ENCODE data around the gene RAD51B. TPM values are rescaled to one million over a fixed set of nuclear protein-coding genes. Genes with fewer than 3 reads are reported as not detected.
A peak's percentile ranks its signal among the peaks of the same experiment; 100 is the strongest.

Gene RAD51B
- total RNA-seq, 1 experiment from 2014 or later: 16.7 TPM

DNA sequence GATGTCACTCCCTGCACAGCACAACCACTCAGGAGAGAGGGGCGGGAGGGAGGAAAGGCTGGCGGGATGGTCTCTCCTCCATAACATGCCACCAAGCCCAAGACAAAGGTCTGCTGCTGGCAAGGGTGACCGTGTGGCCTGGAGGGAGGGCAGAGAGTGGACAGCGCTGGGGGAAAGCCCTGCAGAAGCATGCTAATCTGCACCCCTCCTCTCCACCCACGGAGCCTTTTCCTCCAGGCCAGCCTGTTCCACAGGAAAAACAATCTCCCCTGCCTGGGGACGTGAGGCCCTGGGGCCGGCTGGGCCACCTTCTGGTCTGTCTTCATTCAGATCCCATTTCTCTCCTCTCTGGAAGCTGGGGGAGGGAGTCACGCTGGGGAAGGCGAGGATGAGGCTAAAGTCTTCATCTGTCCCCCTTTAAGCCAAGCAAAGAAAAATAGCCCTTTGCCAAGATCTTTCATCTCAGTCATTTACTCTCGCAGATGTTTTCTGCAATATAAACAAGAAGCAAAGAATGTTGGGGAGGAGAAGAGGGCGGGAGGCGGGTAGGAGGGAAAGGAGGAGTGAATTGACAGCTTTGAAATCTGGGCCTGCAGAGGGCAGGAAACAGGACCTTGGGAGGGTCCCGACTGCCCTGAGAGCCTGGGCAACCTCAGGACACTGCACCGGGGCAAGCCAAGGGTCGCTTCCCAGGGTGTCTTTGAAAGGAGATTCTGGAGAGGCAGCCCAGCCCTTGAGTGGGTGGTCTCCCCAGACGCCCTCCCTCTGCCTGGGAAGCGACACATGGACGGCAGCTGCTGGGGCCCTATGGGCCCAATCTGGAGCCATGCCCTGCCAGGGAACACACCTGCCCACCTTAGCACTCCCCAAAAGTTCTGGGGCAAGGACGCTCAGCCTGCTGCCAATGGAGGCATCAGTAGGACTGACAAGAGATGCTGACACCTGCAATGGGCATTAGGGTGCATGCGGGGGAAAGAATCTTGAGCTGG, 839.7 kb downstream of the RAD51B start:
- Histone ChIP-seq H4K20me1 (ENCODE audit: control insufficient read depth, insufficient read depth, insufficient read length) (no peaks in the 10 kb centered on the region), H2BK120ac (ENCODE audit: low read depth, low read length, poor library complexity, severe bottlenecking) (no peak overlapping the region), H3K14ac (ENCODE audit: insufficient read depth, low read length) (no peak overlapping the region; the same call in 1 of the 2 replicates), H2AFZ (ENCODE audit: low read length) (no peak overlapping the region), H3K79me1 (ENCODE audit: insufficient read depth, low read depth, low read length, poor library complexity, severe bottlenecking) (no peaks in the 10 kb centered on the region), H3K4me1 (ENCODE audit: insufficient read depth, low read length) (no peaks in the 10 kb centered on the region; the same call in 1 of the 2 replicates), H2BK20ac (ENCODE audit: low read depth, low read length, poor library complexity, severe bottlenecking) (no peak overlapping the region), H3K27me3 (ENCODE audit: insufficient read depth, low read length) (no peaks in the 10 kb centered on the region), H3T11ph (ENCODE audit: low read length) (no peak overlapping the region), H4K8ac (replicated peaks; ENCODE audit: insufficient read length, low read depth, low read length) (no peak overlapping the region), H3K56ac (ENCODE audit: insufficient read length, low read depth, low read length) (no peak overlapping the region), H2AK5ac (ENCODE audit: insufficient read length, low read length) (no peak overlapping the region), H3K9me3 (ENCODE audit: control insufficient read depth, low read depth, low read length) (no peaks in the 10 kb centered on the region), H2BK12ac (ENCODE audit: insufficient read length, low read depth, low read length) (no peak overlapping the region), H3K9ac (ENCODE audit: extremely low read depth, insufficient read length, low read length) (no peak overlapping the region), H3K23ac (ENCODE audit: insufficient read length, low read depth, low read length) (no peak overlapping the region), H3K18ac (ENCODE audit: insufficient read length, low read depth, low read length) (no peak overlapping the region), H3K23me2 (ENCODE audit: insufficient read length, low read depth, low read length, poor library complexity, severe bottlenecking) (no peaks in the 10 kb centered on the region), H3K4ac (ENCODE audit: low read depth, low read length) (no peak overlapping the region), H3K4me2 (ENCODE audit: insufficient read depth, insufficient read length, low read length) (no peak overlapping the region), H3K27ac (ENCODE audit: insufficient read length, low read depth, low read length) (no peak overlapping the region), H4K91ac (ENCODE audit: insufficient read length, low read depth, low read length) (no peak overlapping the region), H4K5ac (ENCODE audit: insufficient read length, low read depth, low read length) (no peak overlapping the region), H2BK5ac (ENCODE audit: insufficient read length, low read length) (no peak overlapping the region), H3K79me2 (ENCODE audit: insufficient read depth, low read length) (no peaks in the 10 kb centered on the region), H2BK15ac (ENCODE audit: low read depth, low read length) (no peak overlapping the region)
- TF ChIP-seq, protein P1, sequence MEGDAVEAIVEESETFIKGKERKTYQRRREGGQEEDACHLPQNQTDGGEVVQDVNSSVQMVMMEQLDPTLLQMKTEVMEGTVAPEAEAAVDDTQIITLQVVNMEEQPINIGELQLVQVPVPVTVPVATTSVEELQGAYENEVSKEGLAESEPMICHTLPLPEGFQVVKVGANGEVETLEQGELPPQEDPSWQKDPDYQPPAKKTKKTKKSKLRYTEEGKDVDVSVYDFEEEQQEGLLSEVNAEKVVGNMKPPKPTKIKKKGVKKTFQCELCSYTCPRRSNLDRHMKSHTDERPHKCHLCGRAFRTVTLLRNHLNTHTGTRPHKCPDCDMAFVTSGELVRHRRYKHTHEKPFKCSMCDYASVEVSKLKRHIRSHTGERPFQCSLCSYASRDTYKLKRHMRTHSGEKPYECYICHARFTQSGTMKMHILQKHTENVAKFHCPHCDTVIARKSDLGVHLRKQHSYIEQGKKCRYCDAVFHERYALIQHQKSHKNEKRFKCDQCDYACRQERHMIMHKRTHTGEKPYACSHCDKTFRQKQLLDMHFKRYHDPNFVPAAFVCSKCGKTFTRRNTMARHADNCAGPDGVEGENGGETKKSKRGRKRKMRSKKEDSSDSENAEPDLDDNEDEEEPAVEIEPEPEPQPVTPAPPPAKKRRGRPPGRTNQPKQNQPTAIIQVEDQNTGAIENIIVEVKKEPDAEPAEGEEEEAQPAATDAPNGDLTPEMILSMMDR (conservative IDR thresholded peaks at IDR 0.05): no peak
- peaks cover 19 to 25% of the 10 kb centered on the region in 2 experiments for H3K4me1 Mint-ChIP-seq
- no peaks in the 10 kb centered on the region for H3K9me3 Mint-ChIP-seq
- peak overlapping the region in 1 of 3 experiments; percentile 49; a peak in 1 of 7 replicates for H3K27ac Mint-ChIP-seq
- WGBS (ENCODE audit: extremely low coverage, insufficient read length, low lambda C conversion rate): no CpG with 5 or more reads among the region's 20 CpGs
- H3K36me3 Mint-ChIP-seq (ENCODE audit: insufficient read depth in 1 of 3, low read depth in 3 of 3): no peaks in the 10 kb centered on the region
- H3K4me3 Mint-ChIP-seq: no peak overlapping the region
- peaks cover 6% of the 10 kb centered on the region for H3K27me3 Mint-ChIP-seq (ENCODE audit: low read depth)
- DNase-seq: peak; percentile 26
